Measurements from ENCODE around the gene FRS3.
A peak's percentile ranks its signal among the peaks of the same experiment; 100 is the strongest.
"Not testable (repeated sequence)": the region's sequence is repeated elsewhere in the genome, so short reads cannot be mapped to it uniquely, and the experiment has no call there.

Gene FRS3

GRCh38 chr6:41779788-41780550 lies at the start of gene FRS3:
Gene FRS3, minus strand, starts transcription at chr6:41779900. Its CDS starts 2,913 bp downstream, at chr6:41776987.
- peak; percentile 100 for DNase-seq (ENCODE audit: low read depth)

GRCh38 chr6:41826343-41827022 lies 46.8 kb upstream of the FRS3 start:
- no peak for DNase-seq (ENCODE audit: low read depth)

- DNase-seq (ENCODE audit: low read depth) = no peak
Measured at GRCh38 chr6:41824571-41825569, 45.2 kb upstream of the FRS3 start.

GRCh38 chr6:41823178-41823577 lies 43.5 kb upstream of the FRS3 start:
- no peak for DNase-seq (ENCODE audit: low read depth)

- DNase-seq (ENCODE audit: low read depth) = no peak
Measured at GRCh38 chr6:41822021-41822420, 42.3 kb upstream of the FRS3 start.

- DNase-seq (ENCODE audit: low read depth) = no peak
Measured at GRCh38 chr6:41821266-41821665, 41.6 kb upstream of the FRS3 start.

- DNase-seq (ENCODE audit: low read depth) = no peak
Measured at GRCh38 chr6:41818271-41819054, 38.8 kb upstream of the FRS3 start.

GRCh38 chr6:41815587-41815986 lies 35.9 kb upstream of the FRS3 start:
- DNase-seq (ENCODE audit: low read depth) = no peak

- DNase-seq (ENCODE audit: low read depth) = no peak
Measured at GRCh38 chr6:41814629-41815028, 34.9 kb upstream of the FRS3 start.

- DNase-seq (ENCODE audit: low read depth) = no peak
Measured at GRCh38 chr6:41813956-41814355, 34.3 kb upstream of the FRS3 start.

GRCh38 chr6:41813469-41813868 lies 33.8 kb upstream of the FRS3 start:
- DNase-seq (ENCODE audit: low read depth) = no peak

- not testable (repeated sequence) for DNase-seq (ENCODE audit: low read depth)
Measured at GRCh38 chr6:41811946-41812345, 32.2 kb upstream of the FRS3 start.

GRCh38 chr6:41811095-41811494 lies 31.4 kb upstream of the FRS3 start:
- no peak for DNase-seq (ENCODE audit: low read depth)

- DNase-seq (ENCODE audit: low read depth) = no peak
Measured at GRCh38 chr6:41805830-41806774, 26.4 kb upstream of the FRS3 start.

GRCh38 chr6:41801380-41801779 lies 21.7 kb upstream of the FRS3 start:
- no peak for DNase-seq (ENCODE audit: low read depth)

GRCh38 chr6:41799559-41799911 lies 19.8 kb upstream of the FRS3 start:
- DNase-seq (ENCODE audit: low read depth) = no peak

- no peak for DNase-seq (ENCODE audit: low read depth)
Measured at GRCh38 chr6:41798901-41799558, 19.3 kb upstream of the FRS3 start.

- DNase-seq (ENCODE audit: low read depth) = no peak
Measured at GRCh38 chr6:41796474-41796873, 16.8 kb upstream of the FRS3 start.

GRCh38 chr6:41791984-41792383 lies 12.3 kb upstream of the FRS3 start:
- DNase-seq (ENCODE audit: low read depth) = no peak

- DNase-seq (ENCODE audit: low read depth) = no peak
Measured at GRCh38 chr6:41791305-41791704, 11.6 kb upstream of the FRS3 start.
